Measurements from ENCODE around the gene MIAT.
"Not testable (repeated sequence)": the region's sequence is repeated elsewhere in the genome, so short reads cannot be mapped to it uniquely, and the experiment has no call there.

The MIAT gene

DNA sequence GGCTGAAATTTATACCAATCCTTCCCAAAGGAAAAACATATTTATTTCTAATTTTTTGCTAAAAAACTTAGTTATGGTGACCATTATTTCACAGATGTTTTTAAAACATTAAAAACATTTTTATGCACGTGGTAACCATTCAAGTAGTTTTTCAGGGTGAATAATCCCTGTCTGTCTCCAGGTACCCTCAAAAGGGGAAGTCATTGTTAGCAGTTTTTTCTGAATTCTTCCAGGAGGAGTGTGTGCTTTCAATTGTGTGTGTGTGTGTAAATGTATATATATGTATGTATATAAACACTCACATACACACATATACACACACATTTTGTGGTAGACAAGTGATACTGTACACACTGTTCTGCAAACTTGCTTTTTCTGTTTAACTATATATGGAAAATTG lies 43.9 kb downstream of the MIAT start:
- DNase-seq, result no peak

DNA sequence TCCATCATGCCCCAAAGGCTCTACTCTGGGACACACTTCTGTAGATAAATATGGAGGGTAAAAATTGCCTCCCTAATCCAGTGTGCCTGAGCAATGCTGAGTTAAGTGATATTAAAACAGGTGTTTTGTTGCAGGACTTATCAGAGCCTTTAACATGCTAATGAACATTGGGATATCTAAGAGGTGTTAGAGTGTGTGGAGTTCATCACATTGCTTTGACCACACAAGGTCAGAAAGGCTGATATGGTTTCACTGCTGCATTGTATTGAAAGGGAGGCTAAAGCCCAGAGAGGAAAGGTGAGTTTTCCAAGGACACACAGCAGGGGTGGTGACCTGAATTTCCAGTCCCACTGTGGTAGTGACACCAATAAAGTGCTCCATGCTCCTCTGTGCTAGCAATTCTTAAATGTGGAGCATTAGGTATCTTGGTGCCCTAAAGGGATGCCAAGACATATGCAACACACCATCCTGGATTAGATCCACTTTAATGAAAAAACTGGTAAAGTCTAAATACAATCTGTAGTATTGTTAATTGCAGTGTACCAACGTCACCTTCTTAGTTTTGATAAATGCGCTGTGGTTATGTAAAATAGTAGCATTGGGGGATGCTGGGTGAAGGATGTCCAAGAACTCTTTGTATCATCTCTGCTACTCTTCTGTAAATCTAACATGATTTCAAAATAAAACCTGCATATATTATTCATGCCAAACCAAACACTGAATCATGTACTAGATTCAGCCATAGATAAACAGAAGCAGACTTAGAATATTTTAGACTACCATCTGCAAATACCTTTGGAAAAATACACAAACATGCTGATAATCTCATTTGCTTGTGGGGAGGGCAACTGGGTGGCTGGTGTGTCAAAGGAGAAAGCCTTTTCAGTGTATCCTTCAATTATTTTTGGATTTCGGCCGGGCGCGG lies 45.8 kb downstream of the MIAT start:
- DNase-seq, result no peak

GRCh38 chr22:26705379-26705778 lies 48.0 kb downstream of the MIAT start:
- DNase-seq, result not testable (repeated sequence)

DNA sequence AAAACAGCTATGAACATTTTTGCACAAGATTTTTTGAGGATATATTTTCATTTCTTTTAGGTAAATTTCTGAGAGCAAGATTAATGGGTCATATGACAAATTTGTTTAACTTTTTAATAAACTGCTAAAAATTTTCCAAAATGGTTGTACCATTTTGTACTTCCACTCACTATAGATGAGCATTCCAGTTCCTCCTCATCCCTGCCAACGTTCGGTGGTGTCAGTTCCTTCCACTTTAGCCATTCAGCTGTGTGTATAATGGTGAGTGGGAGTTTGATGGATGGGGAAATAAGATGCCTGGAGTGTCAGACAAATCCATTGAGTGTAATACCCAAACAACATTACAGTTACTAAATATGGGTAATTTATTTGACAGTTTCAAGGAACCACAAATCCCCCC lies 49.7 kb downstream of the MIAT start:
- no peak for DNase-seq

DNA sequence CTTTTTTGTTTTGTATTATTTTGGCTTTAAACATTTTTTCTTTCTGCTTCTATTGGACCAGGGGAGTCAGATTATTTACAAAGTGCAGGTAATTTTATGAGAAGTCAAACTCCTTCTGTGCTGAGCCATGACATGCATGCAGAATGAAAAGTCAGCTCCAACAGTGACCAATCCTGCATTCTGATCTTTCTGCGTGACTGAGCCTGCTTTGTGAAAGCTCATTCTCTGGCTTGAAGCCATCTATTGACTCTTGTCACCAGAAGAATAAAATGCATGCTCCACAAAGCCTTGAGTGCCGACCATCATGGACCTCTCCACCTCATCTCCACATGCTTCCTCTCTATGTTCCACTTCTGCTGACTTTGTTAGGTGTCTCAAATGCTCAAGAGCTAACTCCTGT lies 50.2 kb downstream of the MIAT start:
- DNase-seq, result no peak

DNA sequence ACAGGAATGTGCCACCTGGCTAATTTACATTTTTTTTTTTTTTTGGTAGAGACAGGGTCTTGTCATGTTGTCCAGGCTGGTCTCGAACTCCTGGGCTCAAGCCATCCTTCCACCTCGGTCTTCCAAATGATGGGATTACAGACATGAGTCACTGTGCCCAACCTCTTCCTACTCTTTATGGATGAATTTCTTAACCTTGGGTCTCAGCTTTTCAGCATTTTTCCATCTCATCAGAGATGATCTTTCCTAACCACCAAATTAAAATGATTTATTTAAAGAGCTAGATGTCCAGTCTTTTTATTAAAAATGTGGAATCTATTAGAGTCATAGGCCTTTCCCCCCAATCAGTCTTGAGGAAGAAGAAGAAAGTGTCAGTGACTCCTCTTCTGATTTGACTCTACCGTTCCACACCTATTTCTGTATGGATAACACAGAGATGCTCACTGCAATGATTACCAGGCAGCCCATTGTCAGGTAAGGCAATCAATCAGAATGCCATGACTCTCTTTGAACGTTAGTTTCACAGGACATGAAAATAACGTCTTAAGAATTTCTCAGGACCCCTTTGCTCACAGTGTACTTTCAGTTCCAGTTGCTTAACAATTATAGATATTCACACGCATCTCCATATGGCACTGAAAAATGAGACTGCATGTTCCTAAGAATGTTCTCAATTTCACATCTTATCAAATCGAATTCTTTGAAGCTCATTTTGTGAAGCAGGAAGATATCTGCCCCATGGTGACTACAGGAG lies 51.0 kb downstream of the MIAT start:
- no peak for DNase-seq

DNA sequence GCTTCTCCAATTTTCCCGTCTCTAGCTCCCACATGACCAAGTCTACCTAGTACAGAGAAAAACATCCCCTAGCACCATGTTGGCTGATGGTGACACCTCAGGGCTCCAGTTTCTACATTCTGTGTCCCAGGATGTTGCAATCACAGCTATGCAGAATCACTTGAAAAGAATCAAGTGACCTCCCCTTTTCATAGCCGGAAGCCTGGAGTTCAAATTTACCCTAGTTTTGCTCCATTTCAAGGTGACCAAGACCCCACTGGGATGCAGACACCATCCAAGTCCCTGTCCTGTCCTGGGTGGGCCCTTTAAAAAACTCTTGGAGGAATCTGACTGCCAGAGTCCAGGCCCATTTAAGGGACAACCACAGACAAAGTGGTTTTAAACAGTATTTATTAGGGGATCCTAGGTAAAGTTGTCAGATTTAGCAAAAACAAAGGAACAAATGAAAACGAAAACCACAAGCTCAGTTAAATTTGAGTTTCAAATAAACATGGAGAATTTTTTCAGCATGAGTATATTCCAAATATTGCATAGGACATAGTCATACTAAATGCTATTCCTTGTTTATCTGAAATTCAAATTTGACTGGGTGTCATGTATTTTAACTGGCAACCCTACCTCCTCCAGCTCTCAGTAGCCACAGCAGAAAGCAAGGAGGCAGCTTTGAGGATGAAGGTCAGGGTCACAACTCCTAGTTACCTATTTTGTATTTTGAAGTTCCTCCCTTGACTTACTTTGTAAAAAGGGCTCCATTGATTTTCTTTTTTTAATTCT lies 52.4 kb downstream of the MIAT start:
- no peak for DNase-seq

GRCh38 chr22:26711205-26711963 lies 54.0 kb downstream of the MIAT start:
- peak; percentile 7 for DNase-seq

- no peak for DNase-seq
These were observed 54.8 kb downstream of the MIAT start for GRCh38 chr22:26712158-26712557.

DNA sequence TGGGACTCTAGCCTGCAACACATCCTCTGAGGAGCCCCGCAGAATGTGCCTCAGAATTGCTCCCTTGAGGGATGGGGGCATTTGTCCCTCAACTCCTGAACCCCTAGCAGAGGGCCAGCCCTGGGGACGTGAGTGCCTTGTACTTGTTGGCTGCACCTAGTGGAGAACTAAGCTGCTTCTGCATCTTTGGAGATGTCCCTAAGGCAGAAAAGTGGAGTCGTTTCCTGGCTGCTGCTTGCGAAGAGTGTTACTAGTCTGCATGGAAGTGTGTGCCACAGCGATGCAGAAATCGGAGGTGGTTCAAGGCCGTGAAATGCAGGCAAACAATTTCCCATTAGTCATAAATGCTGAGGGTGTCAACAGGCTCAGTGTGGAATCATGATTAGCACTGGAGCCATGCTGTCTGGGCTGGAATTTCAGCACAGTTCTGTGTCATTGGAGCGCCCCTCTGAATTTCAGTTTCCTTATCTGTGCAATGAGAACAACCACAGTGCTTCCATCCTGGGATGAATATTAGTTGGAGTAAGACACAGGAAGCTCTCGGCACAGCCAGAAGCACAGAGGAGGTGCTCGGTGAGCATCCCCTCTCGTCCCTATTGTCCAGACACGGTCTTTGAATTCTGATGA lies 56.5 kb downstream of the MIAT start:
- DNase-seq, result no peak

- no peak for DNase-seq
These were observed 57.6 kb downstream of the MIAT start for GRCh38 chr22:26714971-26715370.

DNA sequence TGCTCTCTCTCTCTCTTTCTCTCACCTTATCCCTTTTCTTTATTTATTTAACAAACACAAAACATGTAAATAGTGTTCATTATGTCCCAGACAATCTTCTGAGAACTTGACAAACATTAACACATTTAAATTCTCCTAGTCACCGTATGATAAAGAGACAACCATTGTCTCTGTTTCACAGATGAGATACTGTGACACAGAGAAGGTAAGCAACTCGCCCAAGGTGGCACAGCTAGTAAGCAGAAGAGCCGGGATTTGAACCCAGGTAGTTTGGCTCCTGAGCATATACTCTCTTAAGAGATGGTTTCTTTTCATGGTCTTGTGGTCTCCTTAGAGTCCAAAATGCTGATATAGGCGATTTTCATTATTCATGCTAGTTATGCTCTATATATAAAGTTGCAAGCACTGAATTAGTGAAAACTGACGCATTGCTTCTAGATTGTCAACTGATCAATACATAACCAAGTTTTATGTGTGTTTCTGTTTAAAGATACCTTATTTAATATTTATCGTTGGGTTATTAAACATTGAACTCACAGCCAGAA lies 58.1 kb downstream of the MIAT start:
- DNase-seq, result no peak

GRCh38 chr22:26718488-26718887 lies 61.1 kb downstream of the MIAT start:
- no peak for DNase-seq

- no peak for DNase-seq
These were observed 61.5 kb downstream of the MIAT start for GRCh38 chr22:26718905-26719304.

GRCh38 chr22:26722159-26722558 lies 64.8 kb downstream of the MIAT start:
- no peak for DNase-seq

DNA sequence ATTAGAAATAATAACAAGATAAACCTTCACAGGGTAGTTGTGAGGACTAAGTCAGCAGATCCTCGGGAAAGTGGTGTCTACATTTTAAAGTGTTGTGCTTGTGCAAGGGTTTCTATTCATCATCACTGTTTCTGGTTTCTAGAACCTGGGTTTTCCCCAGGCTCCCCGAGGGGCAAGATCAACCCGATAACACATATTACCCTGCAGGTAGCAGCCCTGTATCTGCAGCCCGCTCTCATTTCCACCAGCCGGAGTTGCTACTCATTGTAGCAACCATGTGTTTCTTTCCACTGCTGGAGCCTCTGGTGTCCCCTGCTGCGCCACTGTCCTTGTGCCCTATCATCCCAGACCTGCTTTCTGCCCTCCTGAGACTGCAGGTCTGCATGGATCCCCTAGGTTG lies 67.0 kb downstream of the MIAT start:
- no peak for DNase-seq

DNA sequence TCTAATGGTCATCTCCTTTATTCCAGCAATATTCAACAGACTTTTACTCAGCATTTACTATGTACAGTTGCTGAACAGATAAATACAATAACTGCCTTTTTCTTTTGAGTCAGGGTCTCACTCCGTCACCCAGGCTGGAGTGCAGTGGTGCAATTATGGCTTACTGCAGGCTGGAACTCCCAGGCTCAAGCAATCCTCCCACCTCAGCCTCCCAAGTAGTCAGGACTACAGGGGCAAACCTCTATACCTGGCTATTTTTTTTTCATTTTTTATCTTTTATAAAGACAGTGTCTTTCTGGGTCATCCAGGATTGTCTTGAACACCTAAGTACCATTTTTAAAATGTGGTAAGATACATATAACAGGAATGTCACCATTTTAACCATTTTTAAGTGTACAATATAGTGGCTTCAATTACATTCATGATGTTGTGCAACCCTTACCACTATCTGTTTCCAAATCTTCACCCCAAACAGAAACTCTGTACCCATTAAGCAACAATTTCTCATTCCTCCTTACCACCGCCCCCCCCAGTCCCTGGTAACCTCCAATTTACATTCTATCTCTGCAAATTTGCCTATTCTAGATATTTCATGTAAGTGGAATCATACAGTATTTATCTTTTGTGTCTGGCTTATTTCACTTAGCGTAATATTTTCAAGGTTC lies 67.8 kb downstream of the MIAT start:
- no peak for DNase-seq
